HL-60 (cell line): ENCODE data around the gene C1QC.

Source experiments
- DNase-seq, 2 experiments: peaks; one replicate each; pipeline ENCODE4 v3.0.0-alpha.2; 2010 to 2020; ENCODE audit warnings: low read depth in 1 of 2, low spot score in 1 of 2
- H3K27ac ChIP-seq: fragments of 250-450 bp; sonication (Bioruptor Pico); replicated peaks from 2 replicates; pipeline ENCODE4 v1.5.1; 2020; ENCODE audit warnings: mild to moderate bottlenecking, moderate library complexity
- H3K27me3 ChIP-seq: fragments of 250-450 bp; sonication (Bioruptor Pico); 2 replicates; pipeline ENCODE4 v1.5.1; 2021; ENCODE audit warnings: mild to moderate bottlenecking, moderate library complexity; ENCODE audit not compliant: insufficient read depth, poor library complexity, severe bottlenecking
- H3K4me3 ChIP-seq: replicated peaks from 2 replicates; pipeline ENCODE4 v1.5.1; 2011; ENCODE audit warnings: mild to moderate bottlenecking, control low read depth, low read length; ENCODE audit not compliant: insufficient read depth
- CTCF ChIP-seq: IDR thresholded peaks from one replicate; pipeline ENCODE4 v1.5.1; 2011; ENCODE audit warnings: low read length, control low read depth, inconsistent platforms; ENCODE audit not compliant: insufficient read depth
- GABPA ChIP-seq: IDR thresholded peaks from 2 replicates; pipeline ENCODE4 v1.6.1; 2012; ENCODE audit warnings: low read depth
- POLR2AphosphoS5 ChIP-seq: IDR thresholded peaks from 2 replicates; pipeline ENCODE4 v1.6.1; 2012; ENCODE audit warnings: low read depth
- REST ChIP-seq: IDR thresholded peaks from 2 replicates; pipeline ENCODE4 v1.6.1; 2012; ENCODE audit warnings: low read depth; ENCODE audit not compliant: insufficient replicate concordance
- SPI1 ChIP-seq: IDR thresholded peaks from 2 replicates; pipeline ENCODE4 v1.6.1; 2012; ENCODE audit warnings: low read depth, mild to moderate bottlenecking, borderline replicate concordance

Gene C1QC

GRCh38 chr1:22661880-22662279 lies 18.4 kb downstream of the C1QC start:
- Histone ChIP-seq H3K27ac (no peak overlapping the region), H3K27me3 (no peaks in the 10 kb centered on the region), H3K4me3 (no peak overlapping the region)
- TF ChIP-seq SPI1 (no peak), REST (no peak), GABPA (no peak), POLR2AphosphoS5 (no peak), CTCF (no peak)
- DNase-seq, result no peak

GRCh38 chr1:22662318-22662717 lies 18.9 kb downstream of the C1QC start:
- H3K4me3 ChIP-seq, result no peak overlapping the region
- TF ChIP-seq GABPA (no peak), REST (no peak), POLR2AphosphoS5 (no peak), SPI1 (no peak), CTCF (no peak)
- no peaks in the 10 kb centered on the region for H3K27me3 ChIP-seq
- no peak for DNase-seq
- H3K27ac ChIP-seq, result no peak overlapping the region

- Histone ChIP-seq H3K27ac (no peak overlapping the region), H3K27me3 (no peaks in the 10 kb centered on the region), H3K4me3 (no peak overlapping the region)
- no peak for DNase-seq
- no peak for TF ChIP-seq SPI1
- TF ChIP-seq GABPA, result no peak
These were observed 19.6 kb downstream of the C1QC start for GRCh38 chr1:22662986-22663408.

- Histone ChIP-seq H3K27me3 (no peaks in the 10 kb centered on the region), H3K4me3 (no peak overlapping the region), H3K27ac (no peak overlapping the region)
- TF ChIP-seq CTCF, result no peak
- TF ChIP-seq SPI1, result no peak
- TF ChIP-seq REST, result no peak
- TF ChIP-seq POLR2AphosphoS5, result no peak
- no peak for TF ChIP-seq GABPA
- no peak for DNase-seq
These were observed 22.3 kb downstream of the C1QC start for GRCh38 chr1:22665752-22666151.
